K562 (cell line): ENCODE results near the gene CCDC88C. TPM values are rescaled to one million over a fixed set of nuclear protein-coding genes. Genes with fewer than 3 reads are reported as not detected.

ENCODE experiments used
- ATAC-seq: fragments of 200-7000 bp; cut with Tn5 transposase; 3 replicates; pipeline ENCODE4 v1.9.1; 2020; ENCODE audit warnings: moderate library complexity
- BruUV-seq: library from RNA; stranded (reverse); fragments of 400-500 nt; replicated peaks from 2 replicates; lab custom pipeline; 2021; lab: Mats Ljungman, UMichigan
- CTCF ChIA-PET: fragments of 300-600 bp; formaldehyde crosslinking; extraction: SDS; loops from one replicate; lab custom pipeline; 2021; ENCODE audit warnings: low intra/inter-chr PET ratio; lab: Yijun Ruan, JAX
- POLR2A ChIA-PET: fragments of 300-600, 350-650 bp; sonication (Branson Sonifier 250); formaldehyde crosslinking; extraction: SDS; loops from one replicate; lab custom pipeline; 2021; ENCODE audit warnings: antibody characterized with exemption, inconsistent platforms; lab: Yijun Ruan, JAX
- DNase-seq, 4 experiments: peaks; one replicate each; pipeline versions ENCODE4 v3.0.0 to v3.0.0-alpha.2; 2011 to 2018; ENCODE audit warnings: low spot score in 3 of 4, mixed read lengths in 3 of 4; ENCODE audit errors: extremely low read depth in 1 of 4
- FAIRE-seq: peaks from 2 replicates; lab custom pipeline; 2011; peaks lifted over from hg19 to GRCh38; lab: Jason Lieb, UNC
- H2AFZ ChIP-seq: 2 replicates; pipeline ENCODE4 v1.6.0; 2011; ENCODE audit warnings: low read depth, low read length, control low read depth, inconsistent platforms
- H3K27ac ChIP-seq: fragments of 200-600 bp; 3 replicates; pipeline ENCODE4 v1.8.0; 2011; ENCODE audit warnings: low read depth, mild to moderate bottlenecking, control low read depth, inconsistent platforms, low read length, moderate library complexity, mixed read lengths; ENCODE audit errors: extremely low read depth
- H3K27me3 ChIP-seq, 2 experiments: fragments of 300-600 bp in 1 of 2; 2 replicates in 1 of 2; 3 replicates in 1 of 2; pipeline versions ENCODE4 v1.6.0 to v1.8.0; 2011; ENCODE audit warnings: inconsistent platforms in 2 of 2, low read length in 2 of 2, mild to moderate bottlenecking in 1 of 2, mixed read lengths in 1 of 2, moderate library complexity in 1 of 2; ENCODE audit not compliant: control insufficient read depth in 2 of 2, insufficient read depth in 2 of 2
- H3K36me3 ChIP-seq: fragments of 300-600 bp; 3 replicates; pipeline ENCODE4 v1.8.0; 2011; ENCODE audit warnings: mild to moderate bottlenecking, low read length, inconsistent platforms; ENCODE audit not compliant: control insufficient read depth, insufficient read depth
- H3K4me1 ChIP-seq, 2 experiments: fragments of 200-600 bp in 1 of 2; replicated peaks in 1 of 2; 2 replicates in 1 of 2; 3 replicates in 1 of 2; pipeline versions ENCODE4 v1.5.1 to v1.8.0; 2011; ENCODE audit warnings: inconsistent platforms in 2 of 2, low read length in 2 of 2, mild to moderate bottlenecking in 1 of 2, mixed read lengths in 1 of 2, moderate library complexity in 1 of 2; ENCODE audit not compliant: control insufficient read depth in 2 of 2, insufficient read depth in 2 of 2
- H3K4me2 ChIP-seq: 2 replicates; pipeline ENCODE4 v1.6.1; 2011; ENCODE audit warnings: low read length, control low read depth, inconsistent platforms, mixed read lengths; ENCODE audit not compliant: insufficient read depth
- H3K4me3 ChIP-seq: fragments of 200-600 bp; sonication (generic), shearing (Covaris generic); 2 replicates; pipeline ENCODE4 v1.5.1; 2016; ENCODE audit warnings: control low read depth, inconsistent platforms
- H3K79me2 ChIP-seq: fragments of 200-600 bp; 3 replicates; pipeline ENCODE4 v1.8.0; 2011; ENCODE audit warnings: low read length, inconsistent platforms; ENCODE audit not compliant: control insufficient read depth, insufficient read depth
- H3K9ac ChIP-seq, 2 experiments: 2 replicates each; pipeline versions ENCODE4 v1.6.0 to v1.6.1; 2011; ENCODE audit warnings: low read depth in 2 of 2, low read length in 2 of 2, control low read depth in 1 of 2, inconsistent platforms in 1 of 2, mild to moderate bottlenecking in 1 of 2, mixed read lengths in 1 of 2; ENCODE audit not compliant: insufficient read depth in 1 of 2
- H3K9me1 ChIP-seq: one replicate; pipeline ENCODE4 v1.6.0; 2011; ENCODE audit warnings: inconsistent platforms, mild to moderate bottlenecking, low read length, moderate library complexity; ENCODE audit not compliant: control insufficient read depth, insufficient read depth
- H3K9me3 ChIP-seq: replicated peaks from 2 replicates; pipeline ENCODE4 v1.5.1; 2011; ENCODE audit warnings: low read depth, low read length, inconsistent platforms; ENCODE audit not compliant: control insufficient read depth, insufficient read depth
- H4K20me1 ChIP-seq: replicated peaks from 2 replicates; pipeline ENCODE4 v1.6.1; 2011; ENCODE audit warnings: low read length, inconsistent platforms, mixed read lengths; ENCODE audit not compliant: control insufficient read depth, insufficient read depth
- BRD4 ChIP-seq: fragments of 200-600 bp; sonication (generic); IDR thresholded peaks from 2 replicates; pipeline ENCODE4 v1.6.1; 2017; ENCODE audit warnings: inconsistent platforms
- CC2D1A ChIP-seq: fragments of 450-650 bp; IDR thresholded peaks from 2 replicates; pipeline ENCODE4 v1.6.1; 2017; ENCODE audit warnings: mild to moderate bottlenecking
- CREM ChIP-seq: IDR thresholded peaks from 2 replicates; pipeline ENCODE4 v1.6.1; 2014; ENCODE audit warnings: antibody characterized with exemption, low read depth
- CXXC5 ChIP-seq: fragments of 250-450 bp; sonication (Bioruptor Pico); IDR thresholded peaks from 2 replicates; pipeline ENCODE4 v1.8.0; 2022; ENCODE audit warnings: inconsistent platforms, mild to moderate bottlenecking, moderate library complexity
- EGR1 ChIP-seq: fragments of 450-650 bp; conservative IDR thresholded peaks from 2 replicates; pipeline ENCODE4 v1.6.1; 2017; ENCODE audit warnings: mild to moderate bottlenecking
- HDAC2 ChIP-seq: fragments of 450-650 bp; IDR thresholded peaks from 2 replicates; pipeline ENCODE4 v1.6.1; 2016; ENCODE audit warnings: mild to moderate bottlenecking
- IFI16 ChIP-seq: fragments of 250-450 bp; sonication (Bioruptor Pico); IDR thresholded peaks from 2 replicates; pipeline ENCODE4 v2.1.2; 2022; ENCODE audit warnings: mild to moderate bottlenecking, inconsistent platforms
- KHSRP ChIP-seq: fragments of 450-650 bp; IDR thresholded peaks from 2 replicates; pipeline ENCODE4 v1.6.1; 2017
- NRF1 ChIP-seq, 2 experiments: fragments of 450-650 bp; IDR thresholded peaks in 1 of 2; conservative IDR thresholded peaks in 1 of 2; 2 replicates each; pipeline ENCODE4 v1.6.1; 2014; ENCODE audit warnings: mild to moderate bottlenecking in 2 of 2
- RAD21 ChIP-seq, 2 experiments: fragments of 250-450 bp in 1 of 2; fragments of 450-650 bp in 1 of 2; sonication (Bioruptor Pico) in 1 of 2; formaldehyde crosslinking in 1 of 2; IDR thresholded peaks in 1 of 2; conservative IDR thresholded peaks in 1 of 2; 2 replicates each; pipeline versions ENCODE4 v1.4.0 to v1.8.0; 2020 to 2022; ENCODE audit warnings: mild to moderate bottlenecking in 2 of 2, moderate library complexity in 1 of 2
- SRF ChIP-seq, 2 experiments: fragments of 250-450, 450-650 bp in 1 of 2; sonication (Bioruptor Pico) in 1 of 2; sonication (generic) in 1 of 2; formaldehyde crosslinking; IDR thresholded peaks; 2 replicates each; pipeline versions ENCODE4 v1.5.0 to v1.5.1; 2020 to 2022; ENCODE audit warnings: mild to moderate bottlenecking in 1 of 2, missing genetic modification reagents in 1 of 2
- TEAD2 ChIP-seq: fragments of 450-650 bp; IDR thresholded peaks from 2 replicates; pipeline ENCODE4 v1.6.1; 2016; ENCODE audit warnings: missing genetic modification characterization, control low read depth, missing compliant biosample characterization
- YBX1 ChIP-seq: fragments of 450-650 bp; IDR thresholded peaks from 2 replicates; pipeline ENCODE4 v1.7.1; 2016; ENCODE audit warnings: mild to moderate bottlenecking
- YY1 ChIP-seq, 3 experiments: IDR thresholded peaks; 2 replicates each; pipeline ENCODE4 v1.6.1; 2011; ENCODE audit warnings: low read length in 2 of 3, mild to moderate bottlenecking in 2 of 3, moderate library complexity in 2 of 3, borderline replicate concordance in 1 of 3, control low read depth in 1 of 3, low read depth in 1 of 3; ENCODE audit not compliant: insufficient read depth in 3 of 3, insufficient replicate concordance in 2 of 3, control insufficient read depth in 1 of 3, insufficient read length in 1 of 3; ENCODE audit errors: extremely low read depth in 1 of 3
- ZKSCAN3 ChIP-seq: fragments of 250-450 bp; sonication (Bioruptor Pico); IDR thresholded peaks from 2 replicates; pipeline ENCODE4 v1.4.0; 2020
- ZNF217 ChIP-seq: sonication (generic); formaldehyde crosslinking; IDR thresholded peaks from 2 replicates; pipeline ENCODE4 v1.8.0; 2022; ENCODE audit warnings: mild to moderate bottlenecking, missing genetic modification reagents
- WGBS: fragments of 100-300 bp; shearing (Covaris generic); methylation state at CpG from one replicate; pipeline ENCODE4 v1.1.6; 2016; ENCODE audit warnings: low coverage, mixed read lengths; ENCODE audit not compliant: insufficient coverage; ENCODE audit errors: missing lambda C conversion rate; 5-methylcytosine and 5-hydroxymethylcytosine counted together
- in situ Hi-C: fragments of 300-500 bp; cut with MboI; formaldehyde crosslinking; loops from 4 replicates; pipeline ENCODE4 v1.15.0; 2018; ENCODE audit warnings: inconsistent platforms, mixed read lengths
- intact Hi-C: fragments of 100-400 bp; cut with micrococcal nuclease; formaldehyde crosslinking; loops from 2 replicates; pipeline ENCODE4 v1.14.2; 2022
- polyA plus RNA-seq, 8 experiments: library from polyadenylated mRNA; depleted of rRNA in 4 of 8; stranded (reverse) in 5 of 8; unstranded in 3 of 8; fragments of >200 nt; fragmentation: Nextera tagmentation in 2 of 8; fragmentation: Illumina TruSeq in 1 of 8; extraction: Ambion mirVana in 2 of 8; extraction: Trizol in 1 of 8; gene quantifications; 2 replicates each; pipeline versions ENCODE4 v1.2.1 to v1.2.3, GENCODE V29; 2011 to 2014; ENCODE audit warnings: inconsistent platforms in 1 of 8, missing spikeins in 1 of 8
- total RNA-seq, 7 experiments: library from RNA; depleted of rRNA in 6 of 7; stranded (reverse); fragments of >200 nt in 6 of 7; fragmentation: Illumina TruSeq in 2 of 7; extraction: Trizol in 2 of 7; gene quantifications; 2 replicates each; pipeline versions ENCODE4 v1.2.1 to v1.2.3, GENCODE V29; 2011 to 2021; ENCODE audit warnings: low replicate concordance in 1 of 7
- TF ChIP-seq, protein P1 (sequence below): fragments of 250-450 bp; sonication (Bioruptor Pico); IDR thresholded peaks from 2 replicates; pipeline ENCODE4 v1.8.0; 2021; ENCODE audit warnings: borderline replicate concordance, mild to moderate bottlenecking, moderate library complexity; ENCODE audit not compliant: poor library complexity, severe bottlenecking

CCDC88C gene
- total and polyA plus RNA-seq, 9 of the 15 experiments (the other 6 are each of a cell fraction or from before 2014, with no cell fraction given), result 0.62 to 22.5 (median 10.7) TPM

DNA sequence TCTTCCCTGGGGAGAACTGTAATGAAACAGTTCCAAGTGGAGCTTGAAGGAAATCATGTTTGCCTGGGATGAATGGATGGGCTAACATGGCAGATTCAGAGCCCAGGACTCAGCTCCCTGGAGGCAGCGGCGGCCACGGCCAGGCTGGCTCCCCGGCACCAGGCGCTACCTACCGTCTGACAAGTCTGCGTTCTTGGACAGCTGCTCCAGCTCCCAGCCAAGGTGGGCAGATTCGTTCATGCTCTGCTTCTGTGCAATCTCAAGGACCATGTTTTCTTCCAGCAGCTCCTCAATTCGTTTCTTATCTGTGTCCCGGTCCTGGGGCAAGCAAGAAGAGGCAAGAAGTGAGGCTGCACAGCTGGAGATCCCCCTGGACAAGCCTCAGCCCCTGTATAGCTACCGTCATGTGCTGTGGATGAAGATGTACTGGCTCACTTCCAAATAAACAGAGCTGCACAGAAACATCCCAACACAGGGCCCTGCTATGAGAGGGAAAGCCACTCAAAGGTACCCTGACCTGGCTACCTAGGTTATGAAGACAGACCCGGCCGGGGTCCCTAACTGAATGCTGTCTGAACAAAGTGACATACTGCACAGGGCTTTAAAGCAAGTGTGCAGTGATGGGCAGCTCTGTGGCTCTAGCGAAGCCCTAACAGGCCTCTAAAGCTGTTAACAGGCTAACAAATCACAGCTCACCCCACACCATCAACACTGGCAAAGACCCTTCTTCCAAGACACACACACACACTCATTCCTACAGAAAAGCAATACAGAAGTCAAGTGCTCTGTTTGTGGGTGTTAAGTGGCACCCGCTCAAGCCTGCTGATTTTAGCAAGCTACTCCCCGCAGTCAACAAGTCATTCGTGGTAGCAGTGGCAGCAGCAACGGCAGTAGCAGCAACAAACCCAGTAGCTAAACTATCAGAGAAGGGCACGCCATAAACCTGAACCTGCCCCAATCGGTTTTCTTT, 92.7 kb downstream of the CCDC88C start (continued):
- TF ChIP-seq, protein P1, sequence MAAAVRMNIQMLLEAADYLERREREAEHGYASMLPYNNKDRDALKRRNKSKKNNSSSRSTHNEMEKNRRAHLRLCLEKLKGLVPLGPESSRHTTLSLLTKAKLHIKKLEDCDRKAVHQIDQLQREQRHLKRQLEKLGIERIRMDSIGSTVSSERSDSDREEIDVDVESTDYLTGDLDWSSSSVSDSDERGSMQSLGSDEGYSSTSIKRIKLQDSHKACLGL (CRISPR knock-in tag), result no peak
- TF ChIP-seq, all 486 proteins: peak for 0

- Histone ChIP-seq H4K20me1 (no peaks in the 10 kb centered on the region), H3K4me2 (no peak overlapping the region), H3K9me1 (no peaks in the 10 kb centered on the region), H2AFZ (peak overlapping the region; percentile 49), H3K36me3 (peaks cover 46% of the 10 kb centered on the region; the same call in 2 of the 3 replicates), H3K9me3 (no peaks in the 10 kb centered on the region), H3K9ac (peak overlapping the region in 1 of 2 experiments; percentile 68; a peak in 2 of 4 replicates), H3K27me3 (no peaks in the 10 kb centered on the region), H3K27ac (no peak overlapping the region), H3K4me1 (peaks cover 14 to 19% of the 10 kb centered on the region in 2 experiments; a peak in 4 of 5 replicates), H3K4me3 (no peak overlapping the region), H3K79me2 (no peaks in the 10 kb centered on the region)
- WGBS, result 36% methylated on average over 12 of the region's 25 CpGs
- no TSS peak for BruUV-seq
- peak; percentile 58 to 71 (median 68) for DNase-seq
- ATAC-seq, result peak; percentile 81
- intact Hi-C loops, result loop anchor here (1.0 kb wide), 1 partner anchor 94 kb away; no protein-coding TSS in a partner anchor
- CTCF ChIA-PET, result interaction anchor here (0.7 to 1.4 kb wide), 3 partner anchors 92 to 95 kb away, joined by 5 to 8 read pairs (median 6); partner anchors contain the start of gene CCDC88C
- FAIRE-seq, result peak; percentile 46
- POLR2A ChIA-PET, result interaction anchor here (0.6 kb wide), 1 partner anchor 30 kb away, joined by 3 read pairs; no protein-coding TSS in a partner anchor
- in situ Hi-C loops, result loop anchor here (10.0 kb wide), 1 partner anchor 101 kb away; no protein-coding TSS in a partner anchor
- TF ChIP-seq HDAC2, result no peak
- TF ChIP-seq ZNF217 (CRISPR knock-in tag), result no peak
- no peak for TF ChIP-seq TEAD2 (tag)
- no peak for TF ChIP-seq ZKSCAN3 (CRISPR knock-in tag)
- TF ChIP-seq NRF1 (conservative IDR thresholded peaks at IDR 0.05 in 1 of 2, IDR thresholded peaks at IDR 0.05 in 1 of 2), result peak; percentile 44 to 60; a peak in 3 of 4 replicates
- no peak for TF ChIP-seq BRD4
- no peak for TF ChIP-seq CREM
- no peak for TF ChIP-seq KHSRP
- no peak for TF ChIP-seq SRF (CRISPR knock-in tag; IDR thresholded peaks at IDR 0.05)
- 0 out of 2 replicates have a peak, but pooled peaks have one; percentile 50 for TF ChIP-seq CC2D1A
- TF ChIP-seq EGR1, result peak; percentile 55
- TF ChIP-seq CXXC5, result 0 out of 2 replicates have a peak, but pooled peaks have one; percentile 41
- no peak for TF ChIP-seq YBX1
- TF ChIP-seq IFI16 (CRISPR knock-in tag), result no peak
- TF ChIP-seq RAD21 (CRISPR knock-in tag; conservative IDR thresholded peaks at IDR 0.05 in 1 of 2, IDR thresholded peaks at IDR 0.05 in 1 of 2), result peak; percentile 89
- TF ChIP-seq YY1 (IDR thresholded peaks at IDR 0.05; ENCODE audit: borderline replicate concordance in 1 of 3, control insufficient read depth in 1 of 3, extremely low read depth in 1 of 3, insufficient read depth in 3 of 3, insufficient read length in 1 of 3, insufficient replicate concordance in 2 of 3, low read depth in 1 of 3, low read length in 2 of 3), result peak in 1 of 3 experiments; percentile 31
These were observed 93.7 kb downstream of the CCDC88C start for GRCh38 chr14:91323671-91324605.
